ENCODE measurements around the gene MRPL21. TPM values are rescaled to one million over a fixed set of nuclear protein-coding genes. Genes with fewer than 3 reads are reported as not detected.

The MRPL21 gene
- total and polyA plus RNA-seq, 2 of the 8 experiments (the other 6 are each of a cell fraction or from before 2014, with no cell fraction given), result 102 to 107 TPM

GRCh38 chr11:68941324-68942094 is 37.9 kb upstream of the MRPL21 start:
- no peak overlapping the region for H2BK15ac ChIP-seq (ENCODE audit: low read length)
- no peak for TF ChIP-seq BCL11A (IDR thresholded peaks at IDR 0.05; ENCODE audit: low read depth in 2 of 2, low read length in 2 of 2)
- TF ChIP-seq MAFK (IDR thresholded peaks at IDR 0.05; ENCODE audit: low read depth, low read length), result no peak
- TF ChIP-seq CTBP2 (IDR thresholded peaks at IDR 0.05; ENCODE audit: borderline replicate concordance, insufficient read depth, insufficient read length, low read length), result no peak
- no peak for TF ChIP-seq KDM1A (IDR thresholded peaks at IDR 0.05; ENCODE audit: borderline replicate concordance, low read length)
- no peak for TF ChIP-seq SAP30 (IDR thresholded peaks at IDR 0.05; ENCODE audit: insufficient read depth, insufficient replicate concordance, low read length)
- no peak for TF ChIP-seq RFX5 (IDR thresholded peaks at IDR 0.05; ENCODE audit: borderline replicate concordance, low read depth, low read length)
- TF ChIP-seq SRF (IDR thresholded peaks at IDR 0.05; ENCODE audit: low read depth, low read length), result no peak
- no peak for TF ChIP-seq SIRT6 (IDR thresholded peaks at IDR 0.05; ENCODE audit: low read length)
- no peak for TF ChIP-seq RAD21 (IDR thresholded peaks at IDR 0.05 in 1 of 2, conservative IDR thresholded peaks at IDR 0.05 in 1 of 2; ENCODE audit: low read depth in 2 of 2, low read length in 2 of 2)
- TF ChIP-seq EZH2 (IDR thresholded peaks at IDR 0.05; ENCODE audit: low read depth, low read length, severe bottlenecking), result no peak
- TF ChIP-seq, protein P1, sequence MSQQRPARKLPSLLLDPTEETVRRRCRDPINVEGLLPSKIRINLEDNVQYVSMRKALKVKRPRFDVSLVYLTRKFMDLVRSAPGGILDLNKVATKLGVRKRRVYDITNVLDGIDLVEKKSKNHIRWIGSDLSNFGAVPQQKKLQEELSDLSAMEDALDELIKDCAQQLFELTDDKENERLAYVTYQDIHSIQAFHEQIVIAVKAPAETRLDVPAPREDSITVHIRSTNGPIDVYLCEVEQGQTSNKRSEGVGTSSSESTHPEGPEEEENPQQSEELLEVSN (IDR thresholded peaks at IDR 0.05), result no peak
- peaks cover 4 to 14% (median 6%) of the 10 kb centered on the region in 4 experiments; a peak in 5 of 8 replicates for H3K36me3 ChIP-seq (ENCODE audit: control insufficient read depth in 2 of 4, insufficient read depth in 4 of 4, low read length in 3 of 4)
- H3K4me1 ChIP-seq (replicated peaks in 1 of 4; ENCODE audit: control insufficient read depth in 3 of 4, insufficient read depth in 4 of 4, low read length in 3 of 4), result no peaks in the 10 kb centered on the region
- H2BK5ac ChIP-seq (ENCODE audit: low read depth, low read length), result no peak overlapping the region
- no peak overlapping the region for H3K14ac ChIP-seq (ENCODE audit: insufficient read length)
- H2BK12ac ChIP-seq (ENCODE audit: low read depth, low read length), result no peak overlapping the region
- no peak overlapping the region for H4K8ac ChIP-seq (ENCODE audit: extremely low read depth, insufficient read depth, low read length)
- no peak overlapping the region for H3K4ac ChIP-seq (replicated peaks; ENCODE audit: insufficient read length, low read depth, low read length)
- no peak overlapping the region for H4K91ac ChIP-seq (replicated peaks; ENCODE audit: insufficient read length, low read length)
- no peak overlapping the region for H4K5ac ChIP-seq (ENCODE audit: insufficient read length, low read depth, low read length)
- H4K20me1 ChIP-seq (replicated peaks in 1 of 2; ENCODE audit: control insufficient read depth in 1 of 2, insufficient read depth in 2 of 2, low read length in 2 of 2), result peaks cover 0 to 2% of the 10 kb centered on the region in 2 experiments
- ChIA-PET POLR2A (ENCODE audit: partially characterized antibody) (interaction anchor here (0.6 to 1.2 kb wide), 2 partner anchors 9 to 703 kb away, joined by 3 read pairs; no protein-coding TSS in a partner anchor), CTCF (ENCODE audit: partially characterized antibody) (interaction anchor here (0.9 to 3.0 kb wide), 4 partner anchors 9 to 114 kb away, joined by 3 to 14 read pairs (median 5); no protein-coding TSS in a partner anchor)
- no peaks in the 10 kb centered on the region for H3K23me2 ChIP-seq (ENCODE audit: low read depth, low read length)
- no peaks in the 10 kb centered on the region for H3K79me1 ChIP-seq (ENCODE audit: low read depth, low read length)
- FAIRE-seq (no peak), DNase-seq (ENCODE audit: low read depth in 1 of 2, low spot score in 2 of 2) (no peak)
- no peak overlapping the region for H2BK120ac ChIP-seq (replicated peaks; ENCODE audit: low read depth, low read length)
- H3K79me2 ChIP-seq (ENCODE audit: control insufficient read depth in 1 of 2, insufficient read depth in 2 of 2, low read length in 2 of 2), result no peaks in the 10 kb centered on the region
- H2AK5ac ChIP-seq (ENCODE audit: low read depth, low read length), result no peak overlapping the region
- no peaks in the 10 kb centered on the region for H3K9me3 ChIP-seq (ENCODE audit: insufficient read depth in 2 of 2, low read depth in 1 of 2, low read length in 1 of 2)
- H2AFZ ChIP-seq (ENCODE audit: low read length), result no peak overlapping the region
- no peak overlapping the region for H2BK20ac ChIP-seq (ENCODE audit: low read length)
- no peak overlapping the region for H3K56ac ChIP-seq (replicated peaks; ENCODE audit: insufficient read length, low read depth, low read length)
- WGBS, 2 experiments (ENCODE audit: extremely low coverage in 1 of 2, insufficient coverage in 1 of 2, insufficient read length in 1 of 2, insufficient replicate concordance in 2 of 2, low coverage in 1 of 2, low lambda C conversion rate in 2 of 2, missing lambda C conversion rate in 1 of 2), result 91% methylated on average over 10 of the region's 18 CpGs; no CpG with 5 or more reads in 1 of the 2 experiments
- no peaks in the 10 kb centered on the region for H3K27me3 ChIP-seq (replicated peaks in 1 of 4; ENCODE audit: control insufficient read depth in 3 of 4, extremely low read depth in 1 of 4, insufficient read depth in 3 of 4, low read length in 3 of 4)
- no peak overlapping the region for H3K9ac ChIP-seq (replicated peaks in 1 of 4; ENCODE audit: extremely low read depth in 1 of 4, low read depth in 3 of 4, low read length in 3 of 4)
- no peak overlapping the region for H3K4me3 ChIP-seq (ENCODE audit: extremely low read depth in 1 of 4, insufficient read depth in 2 of 4, low read depth in 3 of 4, low read length in 4 of 4)
- H3K27ac ChIP-seq (ENCODE audit: low read depth, low read length), result no peak overlapping the region
- H3K18ac ChIP-seq (ENCODE audit: extremely low read depth, low read length), result no peak overlapping the region
- H3K4me2 ChIP-seq (ENCODE audit: insufficient read depth in 1 of 2, low read depth in 2 of 2, low read length in 2 of 2), result no peak overlapping the region
- H3K23ac ChIP-seq (ENCODE audit: insufficient read length), result no peak overlapping the region
